Epithelial cell of alveolus of lung (primary cell): ENCODE data around the gene ICAM2. TPM values are rescaled to one million over a fixed set of nuclear protein-coding genes. Genes with fewer than 3 reads are reported as not detected.

ENCODE experiments used
- total RNA-seq: library from RNA; depleted of rRNA; stranded (reverse); fragments of >200 nt; gene quantifications from 2 replicates; pipeline ENCODE4 v1.2.1, GENCODE V29; 2015

Gene ICAM2
- total RNA-seq = 7.4 and 11.9 TPM in 2 replicates

GRCh38 chr17:64020056-64020766 is at the start of gene ICAM2:
ICAM2 (minus strand) TSS chr17:64020633; CDS start chr17:64006691, 13,942 bp downstream.

DNA sequence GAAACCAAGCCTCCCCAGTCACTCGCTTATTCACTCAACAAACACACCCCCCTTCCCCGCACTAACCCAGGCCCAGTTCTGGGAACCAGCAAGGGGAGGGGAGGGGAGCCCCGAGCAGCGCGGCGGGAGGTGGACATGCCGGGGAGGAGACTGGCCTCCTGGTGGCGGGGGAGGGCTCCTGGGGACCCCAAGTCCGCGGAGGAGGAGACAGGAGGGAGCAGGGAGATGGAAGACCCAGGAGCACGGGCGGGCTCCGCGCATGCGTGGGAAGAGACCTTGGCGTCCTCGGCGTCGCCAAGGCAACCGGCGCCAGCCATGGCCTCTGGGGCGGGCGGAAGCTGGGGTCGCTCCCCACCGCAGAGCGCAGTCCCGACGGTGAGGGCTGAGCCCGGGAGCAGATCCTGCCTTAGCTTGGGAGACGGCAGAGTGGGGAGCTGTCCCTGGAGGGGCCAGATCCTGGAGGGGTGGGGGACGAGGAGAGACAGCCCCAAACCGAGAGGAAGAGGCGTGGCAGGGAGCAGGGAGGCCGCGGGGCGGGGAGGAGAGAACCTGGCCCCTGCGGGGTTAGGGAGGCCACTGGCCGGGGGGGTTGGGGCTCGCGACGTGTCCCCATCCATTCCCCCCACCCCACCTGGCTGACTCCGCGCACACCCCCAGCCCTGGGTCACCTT is 22.2 kb downstream of the ICAM2 start, which contains the start of gene PRR29:
Gene PRR29 (plus strand): TSS at position 302 of the 671 bp plus-strand sequence. CDS start 14 bp downstream, at position 316.

DNA sequence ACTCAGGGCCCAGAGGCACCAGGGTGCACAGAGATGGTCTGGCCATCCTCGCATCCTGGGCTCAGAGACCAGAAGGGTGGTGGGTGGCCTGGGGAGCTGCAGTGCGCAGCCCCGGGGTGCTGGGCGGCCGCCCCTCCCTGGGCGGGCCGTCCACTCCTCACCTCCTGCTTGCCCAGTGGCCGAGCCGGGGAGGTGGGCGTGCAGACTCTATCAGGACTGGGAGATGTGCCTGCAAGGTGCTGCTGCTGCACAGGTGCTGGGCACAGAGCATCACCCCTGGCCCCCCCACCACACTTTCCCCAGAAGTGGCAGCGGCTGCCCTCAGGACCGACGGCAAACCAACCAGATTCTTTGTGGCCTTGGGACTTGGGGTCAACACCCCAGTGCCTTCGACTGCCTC is 47.6 kb downstream of the ICAM2 start, which contains the start of gene SCN4A:
Gene SCN4A (minus strand): TSS at position 123 of the 400 bp plus-strand sequence. CDS start 77 bp downstream, at position 46.

Other genes starting within 250 kb of the ICAM2 start
- 32.7 and 46.8 TPM in 2 replicates for gene CCDC47, start 247.0 kb downstream of the ICAM2 start, total RNA-seq
- gene DDX42, start 246.5 kb downstream of the ICAM2 start, total RNA-seq = 29.7 and 54.5 TPM in 2 replicates
- gene PSMC5, start 193.2 kb downstream of the ICAM2 start, total RNA-seq = 52.6 and 65.1 TPM in 2 replicates
- 44.9 and 70.6 TPM in 2 replicates for gene FTSJ3, start 193.0 kb downstream of the ICAM2 start, total RNA-seq
- 91.0 and 180 TPM in 2 replicates for gene SMARCD2, start 177.9 kb downstream of the ICAM2 start, total RNA-seq
- not detected in 2 replicates for gene CSH2, start 147.0 kb downstream of the ICAM2 start, total RNA-seq
- not detected in 2 replicates for gene GH2, start 138.7 kb downstream of the ICAM2 start, total RNA-seq
- gene CSH1, start 124.1 kb downstream of the ICAM2 start, total RNA-seq = not detected in 2 replicates
- gene CSHL1, start 109.4 kb downstream of the ICAM2 start, total RNA-seq = not detected in 2 replicates
- not detected in 2 replicates for gene GH1, start 101.8 kb downstream of the ICAM2 start, total RNA-seq
- not detected in 2 replicates for gene CD79B, start 88.3 kb downstream of the ICAM2 start, total RNA-seq
- 0.08 TPM in 1 of 2 replicates, not detected in the other for gene SCN4A, start 47.7 kb downstream of the ICAM2 start, total RNA-seq
- 0.08 and 0.52 TPM in 2 replicates for gene PRR29, start 22.3 kb downstream of the ICAM2 start, total RNA-seq
- 4.8 and 8.5 TPM in 2 replicates for gene ERN1, start 109.5 kb upstream of the ICAM2 start, total RNA-seq
- gene TEX2, start 242.6 kb upstream of the ICAM2 start, total RNA-seq = 11.6 and 15.0 TPM in 2 replicates